T-helper 22 cell (primary cell): Measurements from ENCODE around the gene STING1.
A peak's percentile ranks its signal among the peaks of the same experiment; 100 is the strongest.
"Not testable (repeated sequence)": the region's sequence is repeated elsewhere in the genome, so short reads cannot be mapped to it uniquely, and the experiment has no call there.

Source experiments
- DNase-seq: peaks from one replicate; pipeline ENCODE4 v3.0.0-alpha.2; 2020; ENCODE audit warnings: low read depth

Gene STING1

DNA sequence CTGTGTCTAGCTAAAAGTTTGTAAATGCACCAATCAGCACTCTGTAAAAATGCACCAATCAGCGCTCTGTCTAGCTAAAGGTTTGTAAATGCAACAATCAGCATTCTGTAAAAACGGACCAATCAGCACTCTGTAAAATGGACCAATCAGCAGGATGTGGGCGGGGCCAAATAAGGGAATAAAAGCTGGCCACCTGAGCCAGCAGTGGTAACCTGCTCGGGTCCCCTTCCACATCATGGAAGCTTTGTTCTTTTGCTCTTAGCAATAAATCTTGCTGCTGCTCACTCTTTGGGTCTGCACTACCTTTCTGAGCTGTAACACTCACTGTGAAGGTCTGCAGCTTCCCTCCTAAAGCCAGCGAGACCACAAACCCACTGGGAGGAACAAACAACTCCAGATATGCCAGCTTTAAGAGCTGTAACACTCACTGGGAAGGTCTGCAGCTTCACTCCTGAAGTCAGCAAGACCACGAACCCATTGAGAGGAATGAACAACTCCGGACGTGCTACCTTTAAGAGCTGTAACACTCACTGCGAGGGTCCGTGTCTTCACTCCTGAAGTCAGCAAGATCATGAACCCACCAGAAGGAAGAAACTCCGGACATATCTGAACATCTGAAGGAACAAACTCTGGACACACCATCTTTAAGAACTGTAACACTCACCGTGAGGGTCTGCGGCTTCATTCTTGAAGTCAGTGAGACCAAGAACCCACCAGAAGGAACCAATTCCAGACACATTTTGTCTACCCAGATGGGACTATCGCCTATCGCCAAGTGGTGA lies 20.7 kb upstream of the STING1 start:
- not testable (repeated sequence) for DNase-seq

DNA sequence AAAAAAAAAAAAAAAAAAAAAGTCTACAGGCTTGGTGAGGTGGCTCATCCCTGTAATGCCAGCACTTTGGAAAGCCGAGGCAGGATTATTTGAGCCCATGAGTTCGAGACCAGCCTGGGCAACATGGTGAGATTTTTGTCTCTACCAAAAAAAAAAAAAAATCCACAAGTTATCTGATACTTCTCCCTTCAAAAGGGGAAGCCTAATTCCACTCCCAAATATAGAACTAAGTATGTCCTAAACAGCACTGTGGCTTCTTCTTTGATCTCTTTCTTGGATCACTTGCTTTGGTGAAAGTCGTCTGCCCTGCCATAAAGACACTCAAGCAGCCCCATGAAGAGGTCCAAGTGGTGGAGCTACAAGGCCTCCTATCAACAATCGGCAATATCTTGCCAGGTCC lies 18.8 kb upstream of the STING1 start:
- no peak for DNase-seq

DNA sequence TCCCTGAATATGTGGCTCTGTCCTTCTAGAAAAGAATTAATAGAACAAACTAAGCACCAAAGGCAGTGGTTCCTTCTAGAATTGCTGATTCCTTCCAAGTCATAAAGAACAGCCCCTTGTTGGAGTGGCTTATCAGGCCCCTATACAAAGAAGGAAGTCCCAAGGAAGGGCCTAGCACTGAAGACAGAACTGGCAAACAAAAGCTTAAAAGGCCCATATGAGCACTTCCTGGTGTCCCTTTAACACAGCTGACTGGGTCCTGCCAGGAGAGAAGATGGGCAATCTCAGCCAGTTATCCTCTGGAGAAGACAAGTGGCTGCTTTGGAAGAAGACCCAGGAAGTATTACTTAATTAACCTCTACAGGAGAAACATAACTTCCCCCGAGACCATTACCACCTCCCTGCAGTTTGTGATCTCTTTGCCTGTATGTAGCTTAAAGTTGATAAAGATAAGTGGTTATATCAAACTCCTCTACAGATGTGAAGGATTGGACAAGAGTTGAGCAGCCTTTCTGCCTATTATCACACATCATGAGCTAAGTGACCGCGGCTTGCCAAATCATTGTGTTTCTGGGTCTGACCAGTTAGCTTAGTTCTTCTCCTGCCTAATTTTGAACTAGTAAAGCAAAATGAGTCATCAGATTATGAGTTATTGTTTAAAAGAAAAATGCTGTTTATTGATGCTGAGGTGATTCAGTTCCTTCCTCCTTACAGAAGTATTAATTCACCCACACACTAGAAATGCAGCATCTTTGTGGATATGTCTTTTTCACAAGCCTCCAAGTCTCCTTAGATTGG lies 13.3 kb upstream of the STING1 start:
- no peak for DNase-seq

DNA sequence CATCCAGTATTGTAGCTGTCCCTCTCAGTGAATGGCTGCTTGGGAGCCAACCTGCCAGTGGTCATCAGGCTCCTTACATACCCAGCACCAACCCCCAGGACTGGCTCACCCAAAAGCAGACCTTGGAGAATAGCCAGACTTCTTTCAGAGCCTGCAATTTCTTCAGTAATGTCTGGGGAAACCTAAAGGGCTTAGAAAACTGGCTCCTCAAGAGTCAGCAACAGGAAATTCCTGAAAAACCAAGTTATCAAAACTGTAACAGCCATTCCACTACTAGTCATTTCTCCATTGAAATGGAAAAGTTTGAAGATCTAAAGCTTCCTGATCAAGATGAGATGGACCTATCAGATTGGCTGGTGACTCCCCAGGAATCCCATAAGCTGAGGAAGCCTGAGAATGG lies 12.3 kb upstream of the STING1 start:
- no peak for DNase-seq

- no peak for DNase-seq
Measured at GRCh38 chr5:139494256-139494655, 11.7 kb upstream of the STING1 start.

GRCh38 chr5:139492700-139493192 lies 10.2 kb upstream of the STING1 start:
- DNase-seq, result no peak

DNA sequence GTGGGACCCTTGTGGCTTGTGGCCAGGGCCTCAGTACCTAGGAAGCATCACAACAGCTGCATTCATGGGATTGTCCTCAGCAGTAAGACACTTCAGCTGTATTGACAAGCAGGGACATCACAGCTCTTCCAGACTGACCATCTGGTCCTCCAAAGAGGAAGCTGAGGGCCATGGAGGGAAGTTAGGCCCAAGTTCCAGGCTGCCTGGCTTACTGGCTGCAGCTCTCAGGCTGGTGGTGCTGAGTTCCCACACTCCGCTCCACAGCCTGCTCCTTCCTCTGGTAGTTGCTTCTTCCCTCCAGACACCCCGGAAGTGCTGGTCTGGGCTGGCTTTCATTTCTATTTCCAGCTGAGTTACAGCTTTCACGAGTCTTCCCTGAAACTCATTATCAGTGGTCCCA lies 5.7 kb upstream of the STING1 start:
- no peak for DNase-seq

DNA sequence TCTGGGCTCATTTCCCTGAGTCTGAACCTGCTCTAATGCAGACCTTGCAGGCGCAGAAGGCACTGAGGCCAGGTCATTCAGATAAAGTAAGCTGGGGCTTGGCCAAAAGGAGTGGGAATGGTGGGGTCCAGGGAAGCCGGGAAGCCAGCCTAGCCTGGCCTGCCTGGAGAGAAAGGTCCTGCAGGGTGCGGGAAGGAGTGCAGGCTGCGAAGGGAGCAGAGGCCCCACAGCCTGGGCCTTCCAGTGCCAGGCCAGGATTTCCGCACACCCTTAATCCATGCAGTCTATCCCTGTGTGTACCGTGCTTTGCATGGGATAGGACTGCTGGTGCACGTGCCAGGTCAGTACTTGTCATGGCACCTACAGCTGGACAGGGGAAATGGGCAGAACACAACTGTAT lies 3.6 kb upstream of the STING1 start:
- no peak for DNase-seq

- DNase-seq, result not testable (repeated sequence)
Measured at GRCh38 chr5:139482890-139483208, 291 bp upstream of the STING1 start.

DNA sequence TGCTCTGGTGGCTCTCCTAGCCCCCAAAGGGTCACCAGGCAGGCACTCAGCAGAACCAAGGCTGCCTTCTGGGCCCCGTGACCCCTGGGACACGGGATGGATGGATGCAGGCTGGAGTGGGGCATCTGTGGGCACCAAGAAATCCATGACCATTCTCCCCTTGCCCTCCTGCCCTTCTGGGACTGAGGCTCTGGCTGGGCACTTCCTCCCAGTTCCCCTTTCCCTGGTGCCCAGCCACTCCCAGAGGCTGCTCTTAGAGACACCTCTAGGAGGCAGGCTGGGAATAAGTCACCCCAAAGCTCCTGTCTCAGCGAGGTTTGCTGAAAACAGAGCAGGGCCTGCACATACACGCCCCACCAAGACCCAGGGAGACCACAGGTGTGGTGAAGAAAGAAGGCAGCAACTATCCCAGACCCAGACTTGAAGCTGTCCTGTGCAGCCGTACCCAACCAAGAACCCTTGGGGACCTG lies 943 bp downstream of the STING1 start:
- DNase-seq, result no peak

DNA sequence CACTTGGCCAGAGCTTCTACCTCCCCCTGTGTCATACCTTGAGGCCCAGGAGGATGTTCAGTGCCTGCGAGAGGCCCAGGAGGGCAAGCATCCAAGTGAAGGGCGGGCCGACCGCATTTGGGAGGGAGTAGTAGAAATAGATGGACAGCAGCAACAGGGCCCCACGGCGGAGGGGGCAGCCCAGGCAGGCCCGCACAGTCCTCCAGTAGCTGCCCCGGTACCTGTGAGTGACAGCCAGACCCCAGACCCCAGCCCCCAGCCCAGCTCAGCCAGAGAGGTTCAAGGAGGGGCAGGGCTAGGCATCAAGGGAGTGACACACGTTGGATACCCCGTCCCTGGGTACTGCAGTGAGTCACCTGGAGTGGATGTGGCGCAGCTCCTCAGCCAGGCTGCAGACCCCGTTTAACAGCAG lies 1.4 kb downstream of the STING1 start:
- peak; percentile 29 for DNase-seq

GRCh38 chr5:139479729-139480128 lies 2.8 kb downstream of the STING1 start:
- not testable (repeated sequence) for DNase-seq

- DNase-seq, result not testable (repeated sequence)
Measured at GRCh38 chr5:139478657-139479423, 3.7 kb downstream of the STING1 start.

DNA sequence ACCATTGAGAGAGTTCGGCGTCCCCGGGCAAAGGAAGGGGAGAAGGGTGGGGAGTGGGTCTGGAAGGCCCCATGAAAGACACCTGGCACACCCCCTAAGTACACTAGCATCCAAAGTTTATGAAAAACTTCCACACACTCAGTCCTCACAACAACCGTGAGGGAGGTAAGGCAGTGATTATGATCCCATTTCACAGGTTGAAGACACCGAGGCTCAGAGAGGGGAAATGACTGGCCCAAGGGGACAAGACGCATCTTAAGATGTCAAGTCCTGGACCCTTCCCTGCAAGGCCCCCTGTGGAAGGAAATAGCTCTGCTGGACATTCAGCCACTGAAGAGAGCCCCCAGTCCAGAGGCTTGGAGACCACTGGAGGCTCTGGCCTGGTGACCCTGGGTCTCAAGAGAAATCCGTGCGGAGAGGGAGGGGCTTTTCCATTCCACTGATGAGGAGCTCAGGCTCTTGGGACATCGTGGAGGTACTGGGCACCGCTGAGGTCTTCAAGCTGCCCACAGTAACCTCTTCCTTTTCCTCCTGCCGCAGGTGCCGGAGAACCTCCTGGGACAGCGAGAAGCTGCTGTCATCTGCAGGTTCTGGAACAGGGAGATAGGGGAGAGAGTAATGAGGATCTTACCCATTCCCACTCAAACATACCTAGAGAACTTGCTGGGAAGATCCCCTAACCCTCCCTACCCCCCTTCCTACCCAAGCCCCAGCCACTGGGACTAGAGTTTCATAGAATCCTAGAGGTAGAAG lies 6.5 kb downstream of the STING1 start:
- no peak for DNase-seq

DNA sequence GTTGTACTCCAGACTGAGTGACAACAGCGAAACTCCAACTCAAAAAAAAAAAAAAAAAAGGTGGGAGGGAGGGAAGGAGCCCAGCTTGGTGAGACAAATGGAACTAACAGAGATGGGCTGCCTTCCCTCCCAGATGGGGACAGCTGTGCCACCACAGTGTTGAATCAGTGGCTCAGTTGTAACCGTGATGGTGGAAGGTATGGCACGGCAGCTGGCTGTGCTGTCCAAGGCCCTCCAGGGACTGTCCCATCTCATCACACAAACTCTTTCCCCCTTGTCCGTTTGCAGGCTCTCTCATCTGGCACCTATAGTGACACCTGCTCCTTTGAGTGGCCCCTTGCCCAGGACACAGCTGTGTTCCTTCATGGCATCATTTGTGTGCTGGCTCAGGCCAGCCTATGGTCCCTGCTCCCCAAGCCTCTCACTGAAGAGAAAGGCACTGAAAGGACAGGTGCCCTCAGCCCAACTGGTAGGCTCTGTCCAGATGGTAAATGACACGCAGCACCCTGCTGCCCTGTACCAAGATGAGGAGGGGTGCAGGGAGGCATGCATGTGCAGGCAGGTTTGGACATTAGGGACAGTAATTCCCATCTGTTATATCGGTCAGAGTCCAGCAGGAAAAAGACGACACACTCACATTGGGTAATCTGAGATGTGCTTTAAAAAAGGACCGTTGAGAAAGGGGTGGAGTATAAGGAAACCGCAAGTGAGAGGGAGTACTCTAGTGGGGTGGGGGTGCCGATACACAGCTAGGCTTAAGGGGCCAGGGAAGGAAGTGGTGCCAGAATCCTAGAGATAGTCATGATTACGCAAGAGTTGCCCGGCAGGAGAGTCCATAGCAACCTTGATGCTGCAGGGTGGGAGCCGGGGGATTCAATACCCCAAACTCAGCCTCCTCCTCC lies 7.4 kb downstream of the STING1 start:
- DNase-seq, result no peak

GRCh38 chr5:139473565-139473964 lies 9.0 kb downstream of the STING1 start:
- no peak for DNase-seq

- DNase-seq, result no peak
Measured at GRCh38 chr5:139473105-139473504, 9.5 kb downstream of the STING1 start.

DNA sequence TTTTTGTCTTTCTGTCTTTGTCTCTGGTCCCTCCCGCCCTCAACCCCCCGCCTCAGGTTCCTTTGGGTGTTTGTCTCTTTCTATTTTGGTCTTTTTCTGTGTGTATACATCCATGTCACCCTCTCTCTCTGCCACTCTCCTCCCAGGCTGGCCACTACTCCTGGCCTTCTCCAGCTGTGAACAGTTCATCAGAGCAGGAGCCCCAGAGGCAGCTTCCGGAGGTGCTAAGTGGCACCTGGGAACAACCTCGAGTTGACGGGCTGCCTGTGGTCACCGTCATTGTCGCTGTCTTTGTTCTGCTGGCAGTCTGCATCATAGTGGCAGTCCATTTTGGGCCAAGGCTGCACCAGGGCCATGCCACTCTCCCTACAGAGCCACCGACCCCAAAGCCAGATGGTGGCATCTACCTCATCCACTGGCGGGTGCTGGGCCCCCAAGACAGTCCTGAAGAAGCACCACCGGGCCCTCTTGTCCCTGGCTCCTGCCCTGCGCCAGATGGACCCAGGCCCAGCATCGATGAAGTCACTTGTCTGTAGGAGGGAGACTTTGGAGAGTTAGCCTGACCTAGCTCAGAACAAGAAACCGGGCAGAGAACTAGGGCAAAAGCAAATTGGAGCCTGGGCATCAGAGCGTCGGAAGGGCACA lies 10.1 kb downstream of the STING1 start:
- no peak for DNase-seq

DNA sequence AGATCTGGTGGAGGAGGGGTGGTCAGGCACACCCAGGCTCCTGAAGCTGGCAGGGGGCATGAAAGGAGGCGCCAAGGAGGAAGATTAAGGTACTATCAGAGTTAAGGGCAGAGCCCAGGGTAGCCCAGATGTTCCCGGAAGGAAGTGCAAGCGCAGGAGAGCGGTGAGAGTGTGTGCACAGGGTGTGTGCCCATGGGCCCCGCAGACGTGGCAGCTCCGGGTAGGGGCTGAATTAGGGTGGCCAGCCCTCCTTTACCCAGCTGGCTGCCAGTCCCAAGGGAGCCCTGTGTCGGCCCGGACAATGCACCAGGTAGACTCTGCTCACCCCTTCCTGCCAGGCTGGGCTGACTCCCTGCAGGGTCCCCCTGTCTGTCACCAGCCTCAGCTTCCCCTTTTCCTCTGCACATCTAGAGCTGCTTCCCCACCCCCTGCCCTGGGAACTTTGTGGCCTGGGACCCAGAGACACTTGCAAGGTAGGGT lies 11.7 kb downstream of the STING1 start, which contains the start of gene SMIM33:
SMIM33 (plus strand) TSS at position 184 of the 480 bp plus-strand sequence; CDS start at position 302, 118 bp downstream.
- DNase-seq, result peak; percentile 27

DNA sequence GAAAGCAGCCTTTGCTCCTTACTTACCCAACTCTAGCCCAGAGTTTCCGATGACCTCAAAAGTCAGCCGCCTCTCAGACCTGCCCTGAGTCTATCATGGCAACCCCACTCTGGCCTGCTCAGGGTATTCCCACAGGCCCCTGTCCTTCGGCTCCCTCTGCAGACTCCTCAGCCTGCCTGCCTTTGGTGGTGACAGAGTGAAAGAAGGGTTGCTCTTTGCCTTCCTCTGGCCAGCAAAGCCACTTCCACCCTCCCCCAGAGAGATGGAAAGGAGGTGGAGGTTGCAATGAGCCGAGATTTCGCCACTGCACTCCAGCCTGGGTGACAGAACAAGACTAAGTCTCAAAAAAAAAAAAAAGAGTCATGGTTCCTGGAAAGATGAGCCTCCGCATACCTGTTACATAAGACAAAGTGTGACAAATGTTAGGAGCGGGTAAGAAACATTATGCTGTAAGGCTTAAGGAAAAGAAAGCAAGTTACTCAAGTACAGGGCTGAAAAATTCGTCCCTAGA lies 14.1 kb downstream of the STING1 start:
- no peak for DNase-seq
